Neuron (in vitro differentiated cells): ENCODE data around the gene ULBP2.

Source experiments
- H2AFZ ChIP-seq: one replicate; pipeline ENCODE4 v1.6.1; 2013; ENCODE audit warnings: low read depth, mild to moderate bottlenecking, inconsistent platforms, low read length, moderate library complexity
- H3K27me3 ChIP-seq: one replicate; pipeline ENCODE4 v1.6.1; 2013; ENCODE audit warnings: low read length; ENCODE audit not compliant: insufficient read depth
- H3K36me3 ChIP-seq: one replicate; pipeline ENCODE4 v1.6.1; 2013; ENCODE audit warnings: low read length; ENCODE audit not compliant: insufficient read depth
- H3K4me1 ChIP-seq: one replicate; pipeline ENCODE4 v1.6.1; 2013; ENCODE audit warnings: low read length; ENCODE audit not compliant: insufficient read depth
- H3K4me3 ChIP-seq: 2 replicates; pipeline ENCODE4 v1.5.1; 2013; ENCODE audit warnings: mild to moderate bottlenecking, low read length, moderate library complexity
- H3K9me3 ChIP-seq: one replicate; pipeline ENCODE4 v1.6.1; 2013; ENCODE audit warnings: low read length

Gene ULBP2, protein sequence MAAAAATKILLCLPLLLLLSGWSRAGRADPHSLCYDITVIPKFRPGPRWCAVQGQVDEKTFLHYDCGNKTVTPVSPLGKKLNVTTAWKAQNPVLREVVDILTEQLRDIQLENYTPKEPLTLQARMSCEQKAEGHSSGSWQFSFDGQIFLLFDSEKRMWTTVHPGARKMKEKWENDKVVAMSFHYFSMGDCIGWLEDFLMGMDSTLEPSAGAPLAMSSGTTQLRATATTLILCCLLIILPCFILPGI

GRCh38 chr6:149941583-149942460 lies at the start of gene ULBP2:
Gene ULBP2, plus strand, starts transcription at chr6:149942014. Its CDS starts 59 bp downstream, at chr6:149942073.
- H3K4me3 ChIP-seq = peak within 1 kb of the TSS; percentile 62
- H3K9me3 ChIP-seq = peaks cover 3% of the 10 kb centered on the region
- H3K36me3 ChIP-seq = no peaks in the 10 kb centered on the region
- H3K27me3 ChIP-seq = peaks cover 60% of the 10 kb centered on the region
- H2AFZ ChIP-seq = peak within 1 kb of the TSS; percentile 94
- H3K4me1 ChIP-seq = peaks cover 13% of the 10 kb centered on the region

GRCh38 chr6:149895048-149895590 lies 46.7 kb upstream of the ULBP2 start:
- Histone ChIP-seq H3K4me3 (no peak overlapping the region), H3K36me3 (no peaks in the 10 kb centered on the region), H3K27me3 (no peaks in the 10 kb centered on the region), H3K9me3 (no peaks in the 10 kb centered on the region), H3K4me1 (no peaks in the 10 kb centered on the region), H2AFZ (no peak overlapping the region)

DNA sequence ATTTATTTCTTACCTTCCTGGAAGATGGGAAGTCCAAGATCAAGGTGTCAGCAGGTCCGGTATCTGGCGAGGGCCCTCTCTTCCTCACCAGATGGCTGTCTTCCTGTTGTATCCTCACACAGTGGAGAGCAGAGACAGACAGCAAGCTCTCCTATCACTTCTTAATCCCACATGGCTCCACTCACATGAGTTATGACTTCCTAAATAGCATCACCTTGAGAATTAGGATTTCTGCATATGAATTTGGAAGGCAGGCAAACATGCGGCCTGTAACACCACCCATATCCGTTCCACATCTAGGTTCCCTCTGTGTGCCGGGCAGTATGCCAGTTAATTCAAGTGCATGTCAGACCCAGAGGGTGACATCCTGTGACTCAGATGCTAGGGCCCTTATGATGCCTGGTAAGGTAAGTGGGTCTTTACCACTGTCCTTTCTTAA lies 46.0 kb upstream of the ULBP2 start:
- H3K36me3 ChIP-seq = no peaks in the 10 kb centered on the region
- no peak overlapping the region for H3K4me3 ChIP-seq
- H3K4me1 ChIP-seq = no peaks in the 10 kb centered on the region
- no peaks in the 10 kb centered on the region for H3K9me3 ChIP-seq
- no peak overlapping the region for H2AFZ ChIP-seq
- H3K27me3 ChIP-seq = no peaks in the 10 kb centered on the region

GRCh38 chr6:149896491-149896890 lies 45.3 kb upstream of the ULBP2 start:
- no peaks in the 10 kb centered on the region for H3K27me3 ChIP-seq
- H3K9me3 ChIP-seq = no peaks in the 10 kb centered on the region
- no peak overlapping the region for H3K4me3 ChIP-seq
- H3K36me3 ChIP-seq = no peaks in the 10 kb centered on the region
- H2AFZ ChIP-seq = no peak overlapping the region
- H3K4me1 ChIP-seq = no peaks in the 10 kb centered on the region

- no peaks in the 10 kb centered on the region for H3K9me3 ChIP-seq
- H3K36me3 ChIP-seq = no peaks in the 10 kb centered on the region
- H3K4me3 ChIP-seq = no peak overlapping the region
- no peak overlapping the region for H2AFZ ChIP-seq
- no peaks in the 10 kb centered on the region for H3K4me1 ChIP-seq
- no peaks in the 10 kb centered on the region for H3K27me3 ChIP-seq
These were observed 44.7 kb upstream of the ULBP2 start for GRCh38 chr6:149897015-149897697.

DNA sequence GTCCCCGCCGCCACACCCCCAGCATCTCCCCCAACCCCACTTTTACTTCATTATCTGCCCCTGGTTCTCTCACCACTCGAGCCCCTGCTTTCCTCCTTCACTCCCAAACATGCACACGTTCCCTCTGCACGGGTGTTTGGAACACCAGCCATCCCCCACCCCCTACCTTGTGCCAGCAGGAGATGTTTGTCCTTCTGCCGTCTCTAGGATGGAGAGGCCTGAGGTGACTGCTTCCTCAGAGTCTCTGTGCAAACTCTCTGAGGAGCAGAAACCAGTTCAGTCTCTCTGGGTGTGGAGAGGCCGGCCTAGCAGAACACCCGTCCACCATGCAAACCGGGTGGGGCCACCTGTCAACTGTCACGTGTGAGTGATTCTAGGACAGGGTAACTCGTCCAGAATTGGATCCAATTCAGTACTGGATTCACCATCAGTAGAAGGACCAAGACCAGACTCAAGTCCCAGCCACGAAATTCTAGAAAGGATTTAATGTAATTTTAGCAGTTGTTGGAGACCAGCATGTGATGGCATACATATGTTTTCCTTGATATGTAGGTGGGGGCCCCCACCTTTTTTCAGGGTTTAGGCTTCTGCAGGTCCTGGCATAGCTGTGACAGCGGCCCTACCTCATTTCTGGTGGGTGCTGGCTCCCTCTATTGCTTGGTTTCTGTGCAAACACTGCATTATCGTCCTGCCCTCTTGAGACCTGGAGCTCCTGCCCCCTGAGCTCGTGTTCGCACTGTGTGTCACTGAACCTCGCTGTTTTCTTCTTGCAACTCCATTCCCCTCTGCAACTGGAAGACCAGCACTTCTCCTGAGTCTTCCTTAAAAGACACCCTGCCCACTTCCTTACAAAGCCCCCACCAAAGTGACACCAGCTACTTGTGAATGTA lies 43.7 kb upstream of the ULBP2 start, which contains the start of gene RAET1E:
TSS of gene RAET1E (minus strand) at position 259 of the 890 bp plus-strand sequence. CDS start 7,212 bp downstream, outside the sequence.
- Histone ChIP-seq H3K36me3 (no peaks in the 10 kb centered on the region), H3K4me1 (no peaks in the 10 kb centered on the region), H2AFZ (no peak within 1 kb of the TSS), H3K4me3 (no peak within 1 kb of the TSS), H3K27me3 (no peaks in the 10 kb centered on the region), H3K9me3 (no peaks in the 10 kb centered on the region)

DNA sequence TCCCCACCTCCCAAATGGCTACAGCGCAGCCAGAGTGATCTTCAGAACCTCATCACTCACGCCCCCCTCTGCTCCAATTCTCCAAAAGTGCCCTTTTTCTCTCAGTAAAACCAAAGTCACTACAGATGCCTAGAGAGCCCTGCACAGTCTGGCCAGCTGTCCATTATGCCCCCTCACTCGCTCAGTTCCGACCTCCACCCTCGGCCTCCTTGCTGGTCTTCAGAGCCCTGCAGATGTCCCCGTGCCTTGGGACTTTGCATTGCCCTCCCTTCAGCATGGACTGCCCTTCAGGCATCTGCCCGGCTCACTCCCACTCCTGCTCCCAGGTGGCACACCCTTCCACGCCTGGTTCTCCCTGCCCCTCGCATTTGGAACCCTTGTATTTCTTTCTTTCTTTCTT lies 42.8 kb upstream of the ULBP2 start:
- Histone ChIP-seq H3K36me3 (no peaks in the 10 kb centered on the region), H2AFZ (no peak overlapping the region), H3K27me3 (no peaks in the 10 kb centered on the region), H3K4me1 (no peaks in the 10 kb centered on the region), H3K9me3 (no peaks in the 10 kb centered on the region), H3K4me3 (no peak overlapping the region)

- H3K4me3 ChIP-seq = no peak overlapping the region
- no peaks in the 10 kb centered on the region for H3K4me1 ChIP-seq
- H3K36me3 ChIP-seq = no peaks in the 10 kb centered on the region
- no peaks in the 10 kb centered on the region for H3K9me3 ChIP-seq
- no peaks in the 10 kb centered on the region for H3K27me3 ChIP-seq
- no peak overlapping the region for H2AFZ ChIP-seq
These were observed 42.3 kb upstream of the ULBP2 start for GRCh38 chr6:149899486-149899885.

- H3K4me3 ChIP-seq = no peak overlapping the region
- H2AFZ ChIP-seq = no peak overlapping the region
- H3K4me1 ChIP-seq = no peaks in the 10 kb centered on the region
- no peaks in the 10 kb centered on the region for H3K27me3 ChIP-seq
- no peaks in the 10 kb centered on the region for H3K36me3 ChIP-seq
- no peaks in the 10 kb centered on the region for H3K9me3 ChIP-seq
These were observed 41.7 kb upstream of the ULBP2 start for GRCh38 chr6:149899926-149900619.

DNA sequence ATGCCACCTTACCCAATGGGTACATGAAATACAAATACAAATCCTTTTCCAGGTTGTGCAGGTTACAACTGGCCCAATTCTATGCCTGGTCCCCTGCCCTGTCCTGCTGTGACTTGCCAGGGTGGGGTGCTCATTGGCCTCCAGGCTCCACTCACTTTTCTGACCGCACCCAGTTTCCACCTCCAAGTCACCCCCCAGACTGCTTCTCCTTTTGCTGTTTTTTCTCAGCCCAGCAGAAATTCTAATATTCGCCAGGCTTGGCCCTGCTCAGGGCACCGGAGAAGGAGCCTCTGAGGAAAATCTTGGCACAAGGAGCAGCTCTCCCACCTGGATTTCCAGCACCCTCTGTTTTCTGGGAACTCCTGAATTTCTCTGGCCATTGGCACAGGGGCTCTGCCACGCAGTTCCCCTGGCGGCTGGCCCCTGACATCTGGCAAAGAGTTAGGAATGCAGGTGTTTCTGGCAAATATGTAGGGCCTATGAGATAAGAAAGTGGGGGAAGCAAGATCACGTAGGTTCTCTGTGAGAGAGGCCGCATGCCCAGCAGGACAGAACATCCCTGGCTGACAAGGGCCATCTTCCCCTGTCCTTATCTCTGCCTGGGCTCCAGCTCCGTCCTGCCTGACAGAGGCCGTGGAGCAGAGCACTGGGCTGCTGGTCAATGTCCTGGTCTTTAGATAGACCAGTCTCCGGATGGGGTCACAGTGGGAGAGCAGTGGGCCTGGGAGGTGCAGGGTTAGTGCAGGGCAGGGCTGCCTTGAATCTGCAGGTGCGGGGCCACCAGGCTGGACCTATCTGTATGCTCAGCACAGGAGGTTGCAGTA lies 41.0 kb upstream of the ULBP2 start:
- no peaks in the 10 kb centered on the region for H3K9me3 ChIP-seq
- H3K4me1 ChIP-seq = no peaks in the 10 kb centered on the region
- peaks cover 2% of the 10 kb centered on the region for H3K27me3 ChIP-seq
- H3K36me3 ChIP-seq = no peaks in the 10 kb centered on the region
- H3K4me3 ChIP-seq = no peak overlapping the region
- H2AFZ ChIP-seq = no peak overlapping the region

GRCh38 chr6:149901444-149902140 lies 40.2 kb upstream of the ULBP2 start:
- no peak overlapping the region for H2AFZ ChIP-seq
- peaks cover 3% of the 10 kb centered on the region for H3K27me3 ChIP-seq
- no peak overlapping the region for H3K4me3 ChIP-seq
- H3K9me3 ChIP-seq = no peaks in the 10 kb centered on the region
- H3K4me1 ChIP-seq = no peaks in the 10 kb centered on the region
- H3K36me3 ChIP-seq = no peaks in the 10 kb centered on the region
